Fibroblast of pulmonary artery (primary cell): Measurements from ENCODE around the gene P2RX7.
A peak's percentile ranks its signal among the peaks of the same experiment; 100 is the strongest.
"Not testable (repeated sequence)": the region's sequence is repeated elsewhere in the genome, so short reads cannot be mapped to it uniquely, and the experiment has no call there.

Experiments
- DNase-seq: peaks from one replicate; pipeline ENCODE4 v3.0.0-alpha.2; 2010; ENCODE audit warnings: low read depth
- H3K4me3 ChIP-seq: replicated peaks from 2 replicates; pipeline ENCODE4 v1.5.1; 2011; ENCODE audit warnings: low read depth, mild to moderate bottlenecking, control low read depth, low read length, moderate library complexity
- TF ChIP-seq, protein P1 (sequence below): IDR thresholded peaks from 2 replicates; pipeline ENCODE4 v1.5.1; 2011; ENCODE audit warnings: mild to moderate bottlenecking, control low read depth, low read length, inconsistent platforms; ENCODE audit errors: missing control alignments

The P2RX7 gene

GRCh38 chr12:121203482-121203881 is 70.8 kb downstream of the P2RX7 start:
- TF ChIP-seq, protein P1, sequence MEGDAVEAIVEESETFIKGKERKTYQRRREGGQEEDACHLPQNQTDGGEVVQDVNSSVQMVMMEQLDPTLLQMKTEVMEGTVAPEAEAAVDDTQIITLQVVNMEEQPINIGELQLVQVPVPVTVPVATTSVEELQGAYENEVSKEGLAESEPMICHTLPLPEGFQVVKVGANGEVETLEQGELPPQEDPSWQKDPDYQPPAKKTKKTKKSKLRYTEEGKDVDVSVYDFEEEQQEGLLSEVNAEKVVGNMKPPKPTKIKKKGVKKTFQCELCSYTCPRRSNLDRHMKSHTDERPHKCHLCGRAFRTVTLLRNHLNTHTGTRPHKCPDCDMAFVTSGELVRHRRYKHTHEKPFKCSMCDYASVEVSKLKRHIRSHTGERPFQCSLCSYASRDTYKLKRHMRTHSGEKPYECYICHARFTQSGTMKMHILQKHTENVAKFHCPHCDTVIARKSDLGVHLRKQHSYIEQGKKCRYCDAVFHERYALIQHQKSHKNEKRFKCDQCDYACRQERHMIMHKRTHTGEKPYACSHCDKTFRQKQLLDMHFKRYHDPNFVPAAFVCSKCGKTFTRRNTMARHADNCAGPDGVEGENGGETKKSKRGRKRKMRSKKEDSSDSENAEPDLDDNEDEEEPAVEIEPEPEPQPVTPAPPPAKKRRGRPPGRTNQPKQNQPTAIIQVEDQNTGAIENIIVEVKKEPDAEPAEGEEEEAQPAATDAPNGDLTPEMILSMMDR: no peak
- H3K4me3 ChIP-seq: no peak overlapping the region
- DNase-seq: no peak

DNA sequence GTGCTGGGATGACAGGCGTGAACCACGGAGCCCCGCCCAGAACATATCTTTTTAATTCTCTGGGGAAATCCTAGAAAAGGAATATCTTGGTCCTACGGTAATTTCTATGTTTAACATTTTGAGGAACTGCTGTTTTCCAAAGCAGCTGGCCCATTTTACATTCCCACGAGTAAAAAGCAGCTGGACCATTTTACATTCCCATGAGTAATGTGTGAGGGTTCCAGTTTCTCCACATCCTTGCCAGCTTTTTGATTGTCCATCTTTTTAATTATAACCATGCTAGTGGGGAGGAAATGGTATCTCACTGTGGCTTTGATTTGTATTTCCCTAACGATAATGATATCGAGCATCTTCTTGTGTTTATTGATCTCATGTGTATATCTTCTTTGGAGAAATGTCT is 72.8 kb downstream of the P2RX7 start:
- TF ChIP-seq, protein P1: no peak
- no peak overlapping the region for H3K4me3 ChIP-seq
- no peak for DNase-seq

GRCh38 chr12:121208571-121208970 is 75.9 kb downstream of the P2RX7 start:
- not testable (repeated sequence) for DNase-seq, H3K4me3 ChIP-seq

- TF ChIP-seq, protein P1: no peak
- no peak overlapping the region for H3K4me3 ChIP-seq
- no peak for DNase-seq
Measured at GRCh38 chr12:121209221-121209620, 76.5 kb downstream of the P2RX7 start.

DNA sequence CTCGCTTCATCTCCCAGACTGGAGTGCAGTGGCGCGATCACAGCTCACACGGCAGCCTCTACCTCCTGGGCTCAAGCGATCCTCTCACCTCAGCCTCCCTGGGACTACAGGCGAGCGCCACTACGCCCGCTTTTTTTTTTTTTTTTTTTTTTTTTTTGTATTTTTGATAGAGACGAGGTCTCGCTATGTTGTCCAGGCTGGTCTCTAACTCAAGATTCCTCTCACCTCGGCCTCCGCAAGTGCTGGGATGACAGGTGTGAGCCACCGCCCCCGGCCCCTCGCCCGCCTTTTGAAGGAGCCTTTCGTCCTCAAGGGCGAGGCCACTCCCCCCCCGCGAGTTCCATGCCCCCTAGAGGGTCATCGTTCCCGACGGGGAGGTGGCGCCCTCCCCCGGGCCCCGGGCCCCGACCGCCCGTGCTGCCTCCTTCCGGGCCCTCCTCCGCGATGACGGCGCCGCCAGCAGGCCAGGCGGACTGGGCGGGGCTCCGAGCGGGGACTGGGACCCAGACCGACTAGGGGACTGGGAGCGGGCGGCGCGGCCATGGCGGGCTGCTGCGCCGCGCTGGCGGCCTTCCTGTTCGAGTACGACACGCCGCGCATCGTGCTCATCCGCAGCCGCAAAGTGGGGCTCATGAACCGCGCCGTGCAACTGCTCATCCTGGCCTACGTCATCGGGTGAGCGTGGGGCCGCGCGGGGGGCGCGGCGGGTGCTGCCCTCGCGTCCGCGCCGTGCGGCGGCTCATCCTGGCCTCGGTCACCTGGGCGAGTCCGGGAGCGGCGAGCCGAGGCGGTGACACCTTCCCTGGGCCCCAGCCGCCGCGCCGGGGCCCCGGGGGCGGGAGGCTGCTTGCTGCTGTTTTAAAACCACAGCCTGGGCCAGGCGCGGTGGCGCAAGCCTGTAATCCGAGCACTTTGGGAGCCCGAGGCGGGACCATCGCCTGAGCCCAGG is 77.2 kb downstream of the P2RX7 start, which contains the start of gene P2RX4:
Gene P2RX4 (plus strand): TSS at position 506 of the 949 bp plus-strand sequence. CDS start 36 bp downstream, at position 542.
- peak; percentile 70 for DNase-seq
- peak within 1 kb of the TSS; percentile 60 for H3K4me3 ChIP-seq
- TF ChIP-seq, protein P1: no peak

DNA sequence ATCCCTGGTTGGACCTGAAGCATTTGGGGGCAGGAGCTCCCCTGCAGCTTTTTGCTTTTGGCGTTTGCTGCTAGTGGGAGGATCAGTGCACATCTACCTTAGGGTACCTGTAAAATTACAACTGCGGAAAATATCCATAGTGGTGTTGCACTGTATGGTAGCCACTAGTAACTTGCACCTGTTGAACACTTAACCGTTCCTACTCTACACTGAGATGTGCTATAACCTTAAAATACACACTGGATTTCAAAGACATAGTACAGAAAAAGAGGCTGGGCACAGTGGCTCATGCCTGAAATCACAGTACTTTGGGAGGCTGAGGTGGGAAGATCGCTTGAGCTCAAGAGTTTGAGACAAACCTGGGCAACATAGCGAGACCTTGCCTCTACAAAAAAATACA is 80.2 kb downstream of the P2RX7 start:
- TF ChIP-seq, protein P1: no peak
- no peak for DNase-seq
- no peak overlapping the region for H3K4me3 ChIP-seq

DNA sequence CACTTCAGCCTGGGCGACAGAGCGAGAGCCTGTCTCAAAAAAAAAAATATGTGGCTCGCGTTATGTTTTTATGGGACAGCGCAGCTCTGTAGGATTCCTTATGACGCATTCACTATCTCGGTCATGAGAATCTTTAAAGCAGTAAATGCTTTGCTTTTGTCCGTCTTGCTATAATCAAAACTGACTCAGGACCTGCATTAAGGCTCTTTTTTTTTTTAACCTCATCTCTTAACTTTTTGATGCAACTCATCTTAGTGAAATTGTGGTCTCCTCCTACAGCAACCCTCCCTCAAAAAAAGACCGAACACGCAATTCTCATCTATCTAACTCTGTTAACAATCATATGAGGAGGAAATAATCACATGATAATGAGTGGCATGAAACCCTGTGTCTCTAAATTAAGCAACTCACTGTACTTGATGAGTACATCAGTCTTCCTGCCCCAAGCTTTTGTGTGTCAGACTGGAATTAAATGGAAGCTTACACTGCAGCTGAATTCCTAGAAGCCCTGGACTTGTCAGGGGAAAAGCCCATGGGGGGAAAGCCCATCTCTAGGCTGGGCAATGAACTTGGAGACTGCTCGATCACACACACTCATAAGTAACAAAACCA is 81.6 kb downstream of the P2RX7 start:
- H3K4me3 ChIP-seq: no peak overlapping the region
- TF ChIP-seq, protein P1: no peak
- DNase-seq: peak; percentile 75
